GM21447 (cell line): Measurements from ENCODE around the gene AR.
"Not testable (repeated sequence)": the region's sequence is repeated elsewhere in the genome, so short reads cannot be mapped to it uniquely, and the experiment has no call there.

Source experiments
- ATAC-seq: cut with Tn5 transposase; IDR thresholded peaks from one replicate; pipeline ENCODE4 v1.9.1; 2021; ENCODE audit not compliant: unreplicated experiment

AR gene

GRCh38 chrX:67622053-67622585 lies 78.3 kb downstream of the AR start:
- no peak for ATAC-seq

- no peak for ATAC-seq
Measured at GRCh38 chrX:67624325-67624724, 80.5 kb downstream of the AR start.

GRCh38 chrX:67635424-67635823 lies 91.6 kb downstream of the AR start:
- no peak for ATAC-seq

DNA sequence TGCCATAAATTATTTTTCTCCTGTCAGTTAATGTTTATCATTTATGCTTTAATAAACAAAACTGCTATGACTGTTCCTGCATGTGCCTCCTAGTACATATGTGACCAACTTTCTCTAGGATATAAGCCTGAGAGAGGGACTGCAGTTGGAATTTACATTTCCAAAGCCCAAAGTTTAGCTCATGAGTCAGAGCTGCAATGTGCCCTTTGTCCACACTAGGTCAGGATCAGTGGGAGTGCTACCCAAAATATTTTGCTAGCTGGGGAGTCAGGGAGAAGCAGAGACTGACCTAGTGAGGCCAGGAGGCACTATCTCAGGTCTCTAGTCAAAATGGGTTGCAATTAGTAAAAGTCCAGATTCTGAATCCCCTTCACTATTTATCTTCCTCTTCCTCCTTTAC lies 92.7 kb downstream of the AR start:
- ATAC-seq, result no peak

GRCh38 chrX:67637293-67637692 lies 93.5 kb downstream of the AR start:
- ATAC-seq, result not testable (repeated sequence)

- ATAC-seq, result no peak
Measured at GRCh38 chrX:67648361-67648760, 104.5 kb downstream of the AR start.

DNA sequence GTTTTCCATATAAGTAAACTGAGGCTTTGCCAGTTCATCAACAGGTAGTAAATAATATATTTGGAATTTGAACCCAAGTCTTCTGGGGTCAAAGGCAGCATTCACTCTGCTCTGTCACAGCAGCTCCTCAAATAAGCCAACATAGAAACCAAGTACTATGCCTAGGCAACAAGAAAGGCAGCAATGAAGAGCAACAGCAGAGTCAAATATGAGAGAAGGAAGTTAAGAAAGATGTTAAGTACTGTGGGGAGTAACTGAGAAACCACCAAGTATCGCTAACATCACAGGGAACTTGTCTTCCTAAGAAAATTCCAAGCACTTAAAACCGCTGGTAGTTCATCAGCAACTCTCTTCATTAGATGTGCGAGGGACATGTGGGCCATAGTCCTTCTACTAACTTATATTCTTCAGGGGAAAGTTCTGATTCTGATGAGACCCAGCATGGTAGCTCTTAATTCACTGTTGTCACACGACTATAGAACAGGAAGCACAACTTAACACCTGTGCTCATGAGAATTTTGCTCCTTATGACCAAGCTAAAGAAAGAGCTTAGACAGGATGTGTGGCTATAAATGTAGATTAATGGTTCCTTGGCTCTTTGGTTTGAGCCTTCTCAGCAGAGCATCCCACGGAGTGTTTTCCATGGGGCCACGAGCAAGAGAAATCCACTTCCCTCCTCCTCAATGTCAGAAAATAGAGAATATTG lies 107.8 kb downstream of the AR start:
- no peak for ATAC-seq

DNA sequence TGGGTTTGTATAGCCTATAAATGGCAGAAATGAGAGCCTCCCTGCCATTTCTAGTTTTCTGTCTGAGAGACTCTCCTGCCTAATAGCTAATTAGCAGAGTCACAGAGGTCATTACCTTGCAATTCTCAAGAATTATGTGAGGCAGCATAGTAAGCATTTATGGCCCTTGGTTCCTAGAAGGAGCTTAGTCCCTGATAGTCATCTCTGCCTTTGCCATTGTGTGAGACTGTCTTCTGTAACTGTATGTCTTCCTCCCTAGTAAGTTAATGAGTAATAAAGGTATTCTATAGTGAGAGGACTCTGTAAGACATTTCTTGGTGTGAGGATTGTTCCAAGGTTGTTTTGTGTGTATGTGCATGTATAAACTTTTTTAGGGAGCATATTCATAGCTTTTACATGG lies 108.7 kb downstream of the AR start:
- ATAC-seq, result no peak

- no peak for ATAC-seq
Measured at GRCh38 chrX:67654301-67654700, 110.5 kb downstream of the AR start.

- ATAC-seq, result no peak
Measured at GRCh38 chrX:67665583-67665982, 121.8 kb downstream of the AR start.

DNA sequence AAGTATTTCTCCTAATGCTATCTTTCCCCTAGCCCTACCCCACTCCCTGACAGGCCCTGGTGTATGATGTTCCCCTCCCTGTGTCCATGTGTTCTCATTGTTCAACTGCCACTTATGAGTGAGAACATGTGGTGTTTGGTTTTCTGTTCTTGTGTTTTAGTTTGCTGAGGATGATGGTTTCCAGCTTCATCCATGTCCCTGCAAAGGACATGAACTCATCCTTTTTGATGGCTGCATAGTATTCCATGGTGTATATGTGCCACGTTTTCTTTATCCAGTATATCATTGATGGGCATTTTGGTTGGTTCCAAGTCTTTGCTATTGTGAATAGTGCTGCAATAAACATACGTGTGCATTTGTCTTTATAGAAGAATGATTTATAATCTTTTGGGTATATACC lies 126.9 kb downstream of the AR start:
- ATAC-seq, result not testable (repeated sequence)

DNA sequence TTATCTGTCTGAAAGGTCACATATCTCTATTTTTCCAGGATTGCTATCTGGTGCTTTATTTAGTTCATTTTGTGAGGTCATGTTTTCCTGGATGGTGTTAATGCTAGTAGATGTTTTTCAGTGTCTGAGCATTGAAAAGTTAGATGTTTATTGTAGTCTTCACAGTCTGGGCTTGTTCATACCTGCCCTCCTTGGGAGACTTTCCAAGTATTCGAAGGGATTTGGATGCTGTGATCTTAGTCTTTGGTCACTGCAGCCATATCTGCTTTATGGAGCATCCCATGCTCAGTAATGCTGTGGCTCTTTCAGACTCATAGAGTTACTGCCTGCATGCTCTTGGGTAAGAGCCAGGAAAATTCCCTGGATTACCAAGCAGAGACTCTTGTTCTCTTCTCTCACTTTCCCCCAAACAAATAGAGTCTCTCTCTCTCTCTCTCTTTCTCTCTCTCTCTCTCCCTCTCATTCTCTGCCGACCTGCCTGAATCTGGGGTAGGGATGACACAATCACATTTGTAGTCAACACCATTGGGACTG lies 130.0 kb downstream of the AR start:
- no peak for ATAC-seq

- ATAC-seq, result no peak
Measured at GRCh38 chrX:67674741-67675140, 130.9 kb downstream of the AR start.

DNA sequence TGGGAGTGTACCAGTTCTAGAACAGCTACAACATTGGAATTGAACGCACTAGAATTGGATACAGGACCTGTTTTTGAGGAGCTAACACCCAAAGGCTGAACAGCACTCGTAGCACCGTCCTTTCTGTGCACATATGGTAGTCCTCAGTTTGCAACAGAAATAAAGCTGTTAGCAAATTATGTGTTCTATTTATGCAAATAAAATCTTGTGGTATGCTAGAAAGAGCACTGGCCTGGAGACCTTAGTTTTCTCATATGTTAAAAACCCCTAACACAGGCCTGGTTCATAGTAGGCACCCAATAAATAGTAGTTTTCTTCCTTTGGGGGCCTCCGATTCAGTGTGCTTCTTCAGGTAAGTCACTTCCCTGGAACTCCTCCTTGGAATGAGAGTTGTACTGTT lies 140.3 kb downstream of the AR start:
- ATAC-seq, result no peak

- no peak for ATAC-seq
Measured at GRCh38 chrX:67692246-67692645, 148.4 kb downstream of the AR start.

DNA sequence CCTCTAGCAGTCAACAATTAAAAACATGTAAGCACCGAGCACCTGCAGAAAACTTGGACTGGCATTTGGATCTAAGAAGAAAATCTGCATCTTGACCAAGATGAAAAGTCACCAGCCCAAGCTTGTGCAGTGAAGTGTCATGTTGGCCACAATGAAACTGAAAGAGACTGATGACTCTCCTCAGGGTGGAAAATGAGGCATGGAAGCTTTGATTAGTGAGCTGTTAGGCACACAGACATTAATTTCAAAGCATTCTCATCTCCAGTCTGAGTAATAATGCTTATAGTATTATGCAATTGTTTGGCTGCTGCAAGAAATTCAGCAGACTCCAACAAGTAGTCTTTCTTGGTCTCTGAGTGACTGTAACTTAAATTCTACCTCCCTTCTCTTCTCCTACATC lies 150.1 kb downstream of the AR start:
- ATAC-seq, result no peak

- ATAC-seq, result no peak
Measured at GRCh38 chrX:67697452-67697851, 153.6 kb downstream of the AR start.

DNA sequence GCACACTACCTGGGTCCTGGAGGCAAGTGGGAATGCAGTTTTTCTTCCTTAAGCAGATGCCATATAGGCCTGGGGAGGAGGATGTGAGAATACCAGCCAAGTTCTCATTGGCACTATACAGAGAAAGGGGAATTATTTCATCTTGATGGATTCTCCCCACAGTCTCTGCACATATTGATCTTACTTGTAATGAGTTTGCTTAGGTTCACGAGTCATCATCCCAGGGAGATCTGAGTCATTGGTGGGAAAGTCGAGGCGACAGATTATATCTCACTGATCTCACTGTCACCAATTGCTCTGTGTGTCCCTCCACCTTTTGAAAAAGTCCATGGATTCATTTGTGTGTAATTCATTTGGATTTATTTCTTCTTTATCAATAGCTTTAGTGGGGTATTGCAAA lies 156.8 kb downstream of the AR start:
- no peak for ATAC-seq

GRCh38 chrX:67714004-67714403 lies 170.2 kb downstream of the AR start:
- no peak for ATAC-seq

- no peak for ATAC-seq
Measured at GRCh38 chrX:67717571-67717970, 173.8 kb downstream of the AR start.

DNA sequence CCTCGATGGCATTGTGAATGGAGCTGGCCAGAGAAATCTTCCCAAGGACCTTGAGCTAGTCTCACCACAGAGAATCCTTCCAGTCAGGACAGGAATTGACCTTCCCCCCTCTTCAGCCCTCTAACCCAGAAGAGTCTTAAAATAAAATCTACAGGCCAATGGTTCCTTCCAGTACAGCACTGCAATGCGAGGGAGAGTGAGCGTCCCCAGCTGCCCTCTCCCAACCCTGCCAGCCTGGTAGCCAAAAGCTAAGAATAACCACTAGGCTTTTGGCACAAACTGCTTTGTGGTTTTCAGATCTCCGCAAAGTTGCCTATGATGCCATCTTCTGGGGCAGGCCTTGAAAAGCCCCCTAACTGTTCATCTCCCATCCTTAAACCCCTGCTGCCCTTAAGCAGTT lies 175.1 kb downstream of the AR start:
- no peak for ATAC-seq

DNA sequence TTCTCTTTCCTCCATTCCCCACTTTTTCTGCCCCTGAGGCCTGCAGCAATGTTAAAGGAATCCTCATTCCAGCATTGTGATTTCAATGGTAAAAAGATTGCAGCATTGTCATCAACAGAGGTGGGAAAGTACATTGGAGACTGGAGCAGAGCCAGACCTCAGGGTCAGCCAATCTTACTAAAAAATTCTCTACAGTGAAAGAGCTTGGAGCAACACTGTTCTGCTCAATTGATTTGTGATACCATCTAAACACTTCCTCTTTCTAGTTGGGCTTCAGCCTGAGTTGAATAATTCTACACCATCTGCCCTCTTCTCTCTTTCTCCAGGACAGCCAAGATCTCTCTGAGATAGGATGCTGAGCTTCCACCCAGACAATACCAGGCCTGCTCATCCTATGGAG lies 176.5 kb downstream of the AR start:
- no peak for ATAC-seq

DNA sequence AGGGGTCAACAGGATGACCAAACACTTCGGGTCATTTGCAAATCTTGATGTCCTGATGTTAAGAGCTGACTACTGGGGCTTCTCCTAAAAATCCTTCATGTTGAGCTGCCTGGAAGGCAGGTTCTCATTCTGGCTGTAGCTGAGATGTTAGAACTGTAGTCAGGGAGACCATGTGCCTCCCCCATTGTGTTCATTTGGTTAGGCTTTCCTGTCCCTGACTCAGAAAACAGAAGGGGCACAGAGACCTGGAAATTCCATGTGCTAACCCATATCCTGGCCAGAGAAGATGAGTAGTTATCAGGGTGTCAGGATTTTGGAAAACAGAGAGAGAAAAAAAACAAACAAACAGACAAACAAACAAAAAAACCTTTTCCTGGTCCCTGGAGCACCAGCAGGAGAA lies 177.5 kb downstream of the AR start:
- no peak for ATAC-seq
